ENCODE data around the gene ZNF805. TPM values are rescaled to one million over a fixed set of nuclear protein-coding genes. Genes with fewer than 3 reads are reported as not detected.

Gene ZNF805
- total RNA-seq (2021), result 16.1 to 18.2 TPM (median 17.9 TPM) in 3 replicates
- percentile 80 among the genes with signal in this experiment for Bru-seq, nascent RNA
- long read RNA-seq, experiment 1, transcript ZNF805-202 (4 exons, 1,884 nt), result major isoform, 13 of 14 reads
- long read RNA-seq, experiment 1, partial matches to known transcripts, result 0 of 14 reads
- long read RNA-seq, experiment 1, other reads (novel, unspliced or antisense), result 0 of 14 reads
- long read RNA-seq, experiment 2, partial matches to known transcripts, result 0 of 1 reads
- long read RNA-seq, experiment 2, other reads (novel, unspliced or antisense), result 0 of 1 reads
- long read RNA-seq, experiment 3, partial matches to known transcripts, result 0 of 1 reads
- long read RNA-seq, experiment 3, other reads (novel, unspliced or antisense), result 0 of 1 reads

GRCh38 chr19:57240311-57241090, at the start of gene ZNF805:
Gene ZNF805 (plus strand): TSS chr19:57240632. CDS start chr19:57240892, 260 bp downstream.
- ATAC-seq (peak; percentile 96), DNase-seq (ENCODE audit: low spot score) (peak; percentile 97)
- Mint-ChIP-seq H3K9me3 (no peaks in the 10 kb centered on the region), H3K4me1 (peaks cover 11% of the 10 kb centered on the region), H3K27me3 (ENCODE audit: low read depth) (no peaks in the 10 kb centered on the region), H3K36me3 (peaks cover 13% of the 10 kb centered on the region), H3K4me3 (peak within 1 kb of the TSS; percentile 97), H3K27ac (peak within 1 kb of the TSS; percentile 92)
- ChIA-PET CTCF (interaction anchor here (1.0 kb wide), 1 partner anchor 166 kb away, joined by 3 read pairs; no protein-coding TSS in a partner anchor), POLR2A (no interaction called here)
- TF ChIP-seq CREB1 (CRISPR knock-in tag; IDR thresholded peaks at IDR 0.05), result 0 out of 2 replicates have a peak, but pooled peaks have one; percentile 27
- TF ChIP-seq NR1H2 (CRISPR knock-in tag; IDR thresholded peaks at IDR 0.05), result no peak
- no peak for TF ChIP-seq HMGA2 (CRISPR knock-in tag; IDR thresholded peaks at IDR 0.05)
- no peak for TF ChIP-seq MLX (CRISPR knock-in tag; IDR thresholded peaks at IDR 0.05)
- no peak for TF ChIP-seq PRRX2 (CRISPR knock-in tag; IDR thresholded peaks at IDR 0.05)
- TF ChIP-seq, protein P1, sequence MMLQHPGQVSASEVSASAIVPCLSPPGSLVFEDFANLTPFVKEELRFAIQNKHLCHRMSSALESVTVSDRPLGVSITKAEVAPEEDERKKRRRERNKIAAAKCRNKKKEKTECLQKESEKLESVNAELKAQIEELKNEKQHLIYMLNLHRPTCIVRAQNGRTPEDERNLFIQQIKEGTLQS (CRISPR knock-in tag; conservative IDR thresholded peaks at IDR 0.05), result no peak
- TF ChIP-seq, protein P2, sequence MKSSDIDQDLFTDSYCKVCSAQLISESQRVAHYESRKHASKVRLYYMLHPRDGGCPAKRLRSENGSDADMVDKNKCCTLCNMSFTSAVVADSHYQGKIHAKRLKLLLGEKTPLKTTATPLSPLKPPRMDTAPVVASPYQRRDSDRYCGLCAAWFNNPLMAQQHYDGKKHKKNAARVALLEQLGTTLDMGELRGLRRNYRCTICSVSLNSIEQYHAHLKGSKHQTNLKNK (CRISPR knock-in tag; IDR thresholded peaks at IDR 0.05), result no peak
- no peak for TF ChIP-seq USF1 (CRISPR knock-in tag; IDR thresholded peaks at IDR 0.05)
- TF ChIP-seq ZNF671 (CRISPR knock-in tag; IDR thresholded peaks at IDR 0.05), result no peak
- TF ChIP-seq ZNF425 (CRISPR knock-in tag; conservative IDR thresholded peaks at IDR 0.05), result no peak
- TF ChIP-seq MYBL2 (CRISPR knock-in tag; IDR thresholded peaks at IDR 0.05), result 0 out of 2 replicates have a peak, but pooled peaks have one; percentile 39
- no peak for TF ChIP-seq ZNF138 (CRISPR knock-in tag; conservative IDR thresholded peaks at IDR 0.05)
- TF ChIP-seq ETV6 (CRISPR knock-in tag; IDR thresholded peaks at IDR 0.05), result no peak
- TF ChIP-seq, protein P3, sequence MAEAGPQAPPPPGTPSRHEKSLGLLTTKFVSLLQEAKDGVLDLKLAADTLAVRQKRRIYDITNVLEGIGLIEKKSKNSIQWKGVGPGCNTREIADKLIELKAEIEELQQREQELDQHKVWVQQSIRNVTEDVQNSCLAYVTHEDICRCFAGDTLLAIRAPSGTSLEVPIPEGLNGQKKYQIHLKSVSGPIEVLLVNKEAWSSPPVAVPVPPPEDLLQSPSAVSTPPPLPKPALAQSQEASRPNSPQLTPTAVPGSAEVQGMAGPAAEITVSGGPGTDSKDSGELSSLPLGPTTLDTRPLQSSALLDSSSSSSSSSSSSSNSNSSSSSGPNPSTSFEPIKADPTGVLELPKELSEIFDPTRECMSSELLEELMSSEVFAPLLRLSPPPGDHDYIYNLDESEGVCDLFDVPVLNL (CRISPR knock-in tag; IDR thresholded peaks at IDR 0.05; ENCODE audit: borderline replicate concordance, low read depth), result no peak
- no peak for TF ChIP-seq NR3C1 (CRISPR knock-in tag; conservative IDR thresholded peaks at IDR 0.05; ENCODE audit: low read depth)
- no peak for TF ChIP-seq ZBTB43 (CRISPR knock-in tag; IDR thresholded peaks at IDR 0.05)
- 0 out of 2 replicates have a peak, but pooled peaks have one; percentile 8 for TF ChIP-seq E2F5 (CRISPR knock-in tag; IDR thresholded peaks at IDR 0.05)
- TF ChIP-seq PRDM15 (CRISPR knock-in tag; IDR thresholded peaks at IDR 0.05), result no peak
- peak; percentile 42; the same call in 1 of the 2 replicates for TF ChIP-seq MAX (CRISPR knock-in tag; IDR thresholded peaks at IDR 0.05)
- no peak for TF ChIP-seq FOXJ3 (CRISPR knock-in tag; IDR thresholded peaks at IDR 0.05; ENCODE audit: borderline replicate concordance)
- TF ChIP-seq ZSCAN18 (CRISPR knock-in tag; IDR thresholded peaks at IDR 0.05), result no peak
